Keratinocyte (primary cell): ENCODE measurements around the gene BRF1.

Experiments
- EZH2 ChIP-seq: IDR thresholded peaks from one replicate; pipeline ENCODE4 v1.6.1; 2012; ENCODE audit warnings: inconsistent platforms, mild to moderate bottlenecking, low read length, moderate library complexity
- TF ChIP-seq, protein P1 (sequence below), 3 experiments: IDR thresholded peaks in 1 of 3; conservative IDR thresholded peaks in 1 of 3; optimal IDR thresholded peaks in 1 of 3; 2 replicates in 2 of 3; 3 replicates in 1 of 3; pipeline versions ENCODE3 to v1.5.1; 2011; ENCODE audit warnings: low read length in 3 of 3, mild to moderate bottlenecking in 3 of 3, moderate library complexity in 2 of 3, control low read depth in 1 of 3, inconsistent platforms in 1 of 3; ENCODE audit not compliant: insufficient read depth in 2 of 3; ENCODE audit errors: extremely low read depth in 1 of 3

DNA sequence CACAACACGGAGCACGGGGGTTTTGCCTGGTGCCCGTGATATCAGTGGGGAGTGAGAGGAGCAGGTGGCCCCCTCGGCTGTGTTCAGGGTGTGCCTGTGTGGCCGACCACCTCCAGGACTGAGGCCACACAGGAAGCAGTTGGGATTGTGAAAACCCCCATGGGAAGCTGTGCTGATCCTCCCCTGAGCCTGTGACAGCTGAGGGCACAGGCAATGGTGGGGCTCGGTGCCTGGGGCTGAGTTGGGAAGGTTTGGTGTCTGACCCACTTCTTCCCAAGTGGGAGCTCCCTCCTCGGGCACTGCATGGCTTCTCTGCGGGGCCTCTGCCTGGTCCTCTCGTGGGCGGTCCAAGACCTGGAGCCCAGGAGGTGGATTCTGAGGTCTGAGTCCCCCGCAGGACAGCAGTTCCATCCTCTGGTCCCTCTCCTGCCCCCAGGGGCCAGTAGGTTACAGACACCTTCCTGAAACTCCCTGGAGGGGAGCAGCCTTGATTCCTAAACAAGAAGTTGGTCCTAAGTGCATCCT is 31.6 kb upstream of the BRF1 start:
- TF ChIP-seq, protein P1, sequence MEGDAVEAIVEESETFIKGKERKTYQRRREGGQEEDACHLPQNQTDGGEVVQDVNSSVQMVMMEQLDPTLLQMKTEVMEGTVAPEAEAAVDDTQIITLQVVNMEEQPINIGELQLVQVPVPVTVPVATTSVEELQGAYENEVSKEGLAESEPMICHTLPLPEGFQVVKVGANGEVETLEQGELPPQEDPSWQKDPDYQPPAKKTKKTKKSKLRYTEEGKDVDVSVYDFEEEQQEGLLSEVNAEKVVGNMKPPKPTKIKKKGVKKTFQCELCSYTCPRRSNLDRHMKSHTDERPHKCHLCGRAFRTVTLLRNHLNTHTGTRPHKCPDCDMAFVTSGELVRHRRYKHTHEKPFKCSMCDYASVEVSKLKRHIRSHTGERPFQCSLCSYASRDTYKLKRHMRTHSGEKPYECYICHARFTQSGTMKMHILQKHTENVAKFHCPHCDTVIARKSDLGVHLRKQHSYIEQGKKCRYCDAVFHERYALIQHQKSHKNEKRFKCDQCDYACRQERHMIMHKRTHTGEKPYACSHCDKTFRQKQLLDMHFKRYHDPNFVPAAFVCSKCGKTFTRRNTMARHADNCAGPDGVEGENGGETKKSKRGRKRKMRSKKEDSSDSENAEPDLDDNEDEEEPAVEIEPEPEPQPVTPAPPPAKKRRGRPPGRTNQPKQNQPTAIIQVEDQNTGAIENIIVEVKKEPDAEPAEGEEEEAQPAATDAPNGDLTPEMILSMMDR (optimal IDR thresholded peaks at IDR 0.05 in 1 of 3, IDR thresholded peaks at IDR 0.05 in 1 of 3, conservative IDR thresholded peaks at IDR 0.05 in 1 of 3; ENCODE audit: extremely low read depth in 1 of 3, insufficient read depth in 2 of 3, low read length in 3 of 3) = no peak
- no peak for TF ChIP-seq EZH2
